OCI-LY3 (cell line): ENCODE results near the gene LCP1.

Source experiments
- EZH2phosphoT487 ChIP-seq: fragments of 200-600 bp; shearing (Covaris generic); IDR thresholded peaks from 2 replicates; pipeline ENCODE4 v1.6.1; 2018; ENCODE audit warnings: antibody characterized with exemption, mixed run types, low read depth
- TF ChIP-seq, protein P1 (sequence below): fragments of 200-600, 300-600 bp; sonication (generic); IDR thresholded peaks from 2 replicates; pipeline ENCODE4 v1.5.1; 2014; ENCODE audit warnings: antibody characterized with exemption, low read length, low read depth

- TF ChIP-seq, protein P1, sequence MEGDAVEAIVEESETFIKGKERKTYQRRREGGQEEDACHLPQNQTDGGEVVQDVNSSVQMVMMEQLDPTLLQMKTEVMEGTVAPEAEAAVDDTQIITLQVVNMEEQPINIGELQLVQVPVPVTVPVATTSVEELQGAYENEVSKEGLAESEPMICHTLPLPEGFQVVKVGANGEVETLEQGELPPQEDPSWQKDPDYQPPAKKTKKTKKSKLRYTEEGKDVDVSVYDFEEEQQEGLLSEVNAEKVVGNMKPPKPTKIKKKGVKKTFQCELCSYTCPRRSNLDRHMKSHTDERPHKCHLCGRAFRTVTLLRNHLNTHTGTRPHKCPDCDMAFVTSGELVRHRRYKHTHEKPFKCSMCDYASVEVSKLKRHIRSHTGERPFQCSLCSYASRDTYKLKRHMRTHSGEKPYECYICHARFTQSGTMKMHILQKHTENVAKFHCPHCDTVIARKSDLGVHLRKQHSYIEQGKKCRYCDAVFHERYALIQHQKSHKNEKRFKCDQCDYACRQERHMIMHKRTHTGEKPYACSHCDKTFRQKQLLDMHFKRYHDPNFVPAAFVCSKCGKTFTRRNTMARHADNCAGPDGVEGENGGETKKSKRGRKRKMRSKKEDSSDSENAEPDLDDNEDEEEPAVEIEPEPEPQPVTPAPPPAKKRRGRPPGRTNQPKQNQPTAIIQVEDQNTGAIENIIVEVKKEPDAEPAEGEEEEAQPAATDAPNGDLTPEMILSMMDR: no peak
- no peak for TF ChIP-seq EZH2phosphoT487
Measured at GRCh38 chr13:46129955-46130618, 51.9 kb downstream of the LCP1 start.
